TTC549 (cell line): ENCODE measurements around the gene RNU6-1.

ENCODE experiments used
- FAIRE-seq: peaks from 2 replicates; lab custom pipeline; 2012; peaks lifted over from hg19 to GRCh38; lab: Jason Lieb, UNC

The RNU6-1 gene

GRCh38 chr15:67820992-67821783 is 18.7 kb downstream of the RNU6-1 start:
- FAIRE-seq: no peak

DNA sequence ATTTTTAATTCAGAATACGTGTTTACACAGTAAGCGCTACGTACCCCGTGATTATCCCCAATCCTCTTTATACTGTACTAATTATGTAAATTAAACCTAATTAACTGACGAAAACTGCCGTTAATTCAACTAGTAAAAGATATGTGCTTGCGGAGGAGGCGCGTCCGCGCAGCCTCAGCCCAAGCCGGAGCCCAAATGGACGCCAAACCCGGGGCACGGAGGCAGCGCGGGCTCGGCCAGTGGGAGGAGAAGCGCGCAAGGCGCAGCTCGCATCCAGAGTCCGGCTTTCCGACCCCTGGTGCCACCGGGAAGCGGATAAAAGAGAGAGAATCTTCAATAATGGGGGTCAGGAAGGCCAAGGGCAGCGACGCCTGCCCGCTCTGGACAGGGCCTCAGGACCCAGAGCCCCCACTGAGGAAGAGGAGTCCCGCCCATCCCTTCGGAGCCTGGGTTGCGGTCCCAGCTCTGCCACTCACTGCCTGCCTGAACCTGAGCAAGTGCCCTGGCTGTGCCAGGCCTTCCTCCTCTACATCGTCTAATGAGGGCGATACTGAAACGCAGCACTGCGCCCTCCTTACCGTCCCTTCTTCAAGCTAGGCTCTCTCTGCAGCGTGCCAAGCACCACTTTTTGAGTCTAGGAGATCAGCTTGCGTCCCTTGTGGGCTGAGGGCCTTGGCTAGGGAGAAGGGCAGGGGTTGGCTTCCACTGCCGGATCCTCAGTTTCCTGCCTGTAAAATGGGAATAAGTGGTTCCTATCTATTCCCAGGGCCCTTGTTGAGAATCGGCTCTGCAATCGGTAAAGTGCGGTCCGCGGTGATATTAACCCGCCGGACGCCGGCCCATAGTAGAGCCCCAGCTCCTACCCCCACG is 19.5 kb downstream of the RNU6-1 start:
- FAIRE-seq: no peak

DNA sequence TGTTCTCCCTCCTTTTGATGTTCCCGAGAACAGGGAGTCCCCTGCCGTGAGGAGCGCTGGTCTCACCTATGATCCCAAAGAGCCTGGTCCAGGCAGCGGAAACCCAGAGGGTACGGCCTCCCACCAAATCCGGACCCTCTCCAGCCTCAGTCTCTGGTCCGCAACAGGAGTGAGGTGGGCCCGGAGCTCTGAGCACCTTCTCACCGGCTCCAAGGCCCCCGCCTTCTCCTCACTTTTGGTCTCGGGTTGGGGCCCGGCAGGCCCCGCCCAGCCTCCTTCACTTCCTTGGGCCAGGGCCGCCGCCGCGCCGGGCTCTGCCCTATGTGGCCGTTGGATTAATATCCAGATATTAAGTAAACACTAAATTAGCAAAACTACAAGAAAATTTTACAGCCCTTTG is 20.2 kb downstream of the RNU6-1 start:
- FAIRE-seq: no peak

GRCh38 chr15:67818464-67818863 is 21.4 kb downstream of the RNU6-1 start:
- FAIRE-seq: no peak

GRCh38 chr15:67816668-67817067 is 23.2 kb downstream of the RNU6-1 start:
- FAIRE-seq: no peak

GRCh38 chr15:67815036-67815592 is 24.7 kb downstream of the RNU6-1 start:
- no peak for FAIRE-seq

DNA sequence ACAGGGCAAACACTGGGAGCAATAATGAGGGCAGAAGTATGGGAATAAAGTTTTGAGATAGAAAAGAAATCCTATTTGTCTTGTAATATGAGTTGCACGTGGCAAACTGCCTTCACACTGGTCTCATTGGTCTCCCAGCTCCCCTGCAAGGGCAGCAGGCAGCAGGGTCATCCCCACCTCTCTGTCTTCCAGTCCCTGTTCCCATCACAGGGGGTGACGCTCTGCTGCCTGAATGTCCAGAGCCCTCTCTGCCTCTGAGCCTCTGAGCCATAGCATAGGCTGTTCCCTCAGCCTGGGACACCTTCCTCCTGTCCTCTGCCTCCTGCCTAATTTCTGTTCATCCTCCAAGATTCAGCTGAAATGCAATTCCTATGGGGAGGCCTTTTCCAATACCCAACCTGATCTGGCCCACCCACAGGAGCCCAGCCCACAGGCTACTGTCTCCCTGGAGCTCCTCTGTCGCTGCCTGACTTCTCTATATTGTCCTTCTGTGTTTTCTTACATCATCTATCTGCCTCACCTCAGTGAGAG is 26.7 kb downstream of the RNU6-1 start:
- no peak for FAIRE-seq

- FAIRE-seq: no peak
Observed at GRCh38 chr15:67812241-67812644, 27.6 kb downstream of the RNU6-1 start.

GRCh38 chr15:67809866-67810265 is 30.0 kb downstream of the RNU6-1 start:
- no peak for FAIRE-seq

DNA sequence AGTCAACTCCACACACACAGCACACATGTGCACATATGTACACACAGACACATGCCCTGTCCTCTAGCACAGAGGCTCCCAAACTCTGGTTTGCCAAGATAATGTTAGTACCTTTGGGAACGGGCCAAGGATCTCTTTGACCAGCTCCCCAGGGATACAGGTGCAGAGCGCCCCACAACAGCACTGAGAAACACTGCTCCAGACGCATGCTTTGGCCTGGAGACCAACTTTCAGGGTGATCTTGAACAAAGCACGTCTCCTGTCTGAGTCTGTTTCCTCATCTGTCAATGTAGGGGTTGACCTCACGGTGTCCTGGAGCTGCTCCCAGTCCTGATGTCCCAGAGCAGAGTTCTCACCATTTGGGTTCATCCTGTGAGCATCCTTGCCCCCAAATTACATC is 30.4 kb downstream of the RNU6-1 start:
- no peak for FAIRE-seq

DNA sequence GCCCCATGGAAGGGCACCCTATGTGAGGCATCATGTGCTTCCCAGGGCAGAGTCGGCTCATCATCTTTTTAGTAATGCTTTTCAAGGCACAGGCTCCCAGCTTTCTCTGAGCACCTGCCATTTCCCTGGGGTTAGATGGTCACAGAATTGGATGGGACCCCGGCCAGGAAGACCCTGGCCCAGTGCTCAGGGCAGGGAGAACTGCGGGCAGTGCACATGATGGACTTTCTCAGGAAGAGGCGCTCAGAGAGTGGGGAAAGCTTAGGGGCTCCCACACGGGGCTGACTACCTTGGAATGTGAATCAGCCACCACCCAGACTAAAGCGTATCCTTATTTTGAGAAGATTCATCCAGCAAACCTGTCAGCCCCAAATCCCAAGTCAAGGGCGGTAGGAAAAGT is 31.0 kb downstream of the RNU6-1 start:
- no peak for FAIRE-seq

DNA sequence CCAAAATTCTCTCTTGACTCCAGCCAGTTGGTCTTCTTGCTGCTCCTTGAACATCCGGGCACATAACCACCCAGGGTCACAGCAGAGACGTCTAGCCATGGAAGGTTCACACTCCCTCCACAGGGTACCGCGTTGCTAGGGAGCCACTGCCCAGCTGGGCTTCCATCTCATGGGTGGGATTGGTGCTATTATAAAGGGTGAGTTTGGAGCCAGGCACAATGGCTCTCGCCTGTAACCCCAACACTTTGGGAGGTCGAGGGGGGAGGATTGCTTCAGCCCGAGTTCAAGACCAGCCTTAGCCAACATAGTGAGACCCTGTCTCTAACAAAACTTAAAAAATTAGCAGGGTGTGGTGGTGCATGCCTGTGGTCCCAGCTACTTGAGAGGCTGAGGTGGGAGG is 32.0 kb downstream of the RNU6-1 start:
- FAIRE-seq: no peak

GRCh38 chr15:67807141-67807540 is 32.7 kb downstream of the RNU6-1 start:
- FAIRE-seq: no peak

DNA sequence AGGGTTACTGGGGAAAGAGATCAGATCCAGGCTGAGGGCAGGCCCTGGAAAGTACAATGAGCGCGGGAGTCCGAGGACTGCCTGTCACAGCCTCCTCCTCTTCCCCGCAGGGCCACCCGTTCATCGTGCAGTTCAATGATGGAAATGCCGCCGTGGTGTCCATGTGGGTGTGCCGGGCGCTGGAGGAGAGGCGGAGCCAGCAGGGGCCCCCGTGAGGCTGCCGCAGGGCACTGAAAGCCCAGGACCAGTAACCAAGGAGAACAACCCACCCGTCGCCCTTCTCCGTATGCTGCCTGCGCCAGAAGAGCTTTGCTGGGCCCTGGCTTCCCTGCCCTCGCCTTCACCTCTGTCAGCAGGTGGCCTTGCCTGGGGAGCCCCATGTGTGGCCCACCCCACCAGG is 33.3 kb downstream of the RNU6-1 start:
- FAIRE-seq: no peak

- FAIRE-seq: no peak
Observed at GRCh38 chr15:67805666-67806516, 34.0 kb downstream of the RNU6-1 start.

DNA sequence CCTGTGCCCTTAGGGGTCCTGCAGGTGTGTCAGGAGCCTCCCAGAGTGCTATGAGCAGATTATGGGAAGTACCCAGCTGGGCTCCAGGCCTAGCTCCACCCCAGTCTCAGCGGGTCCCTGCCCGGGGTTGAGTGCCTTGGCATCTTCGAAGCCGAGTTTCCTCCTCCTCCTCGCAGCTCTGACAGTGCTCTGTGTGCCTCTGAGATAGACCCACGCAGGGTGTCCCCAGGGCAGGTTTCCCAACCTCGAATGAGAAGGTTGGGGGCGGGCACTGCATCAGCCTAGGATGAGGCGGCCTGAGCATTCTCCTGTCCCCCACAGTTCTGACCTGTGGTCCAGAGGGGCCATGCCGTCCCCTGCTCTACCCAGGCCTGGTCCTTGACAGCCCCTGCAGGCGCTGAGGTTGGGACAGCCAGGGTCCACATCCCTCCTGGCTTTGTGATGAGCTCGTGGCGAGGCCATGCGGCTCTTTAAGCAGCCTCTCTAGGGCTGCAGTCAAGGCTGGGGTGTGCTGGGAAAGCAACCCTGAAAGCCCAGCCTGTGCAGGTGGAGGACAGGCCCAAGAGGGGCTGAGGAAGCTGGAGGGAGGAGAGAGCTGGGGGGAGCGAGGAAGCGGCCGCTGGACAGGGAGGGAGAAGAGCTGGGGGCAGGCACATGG is 34.7 kb downstream of the RNU6-1 start:
- no peak for FAIRE-seq

DNA sequence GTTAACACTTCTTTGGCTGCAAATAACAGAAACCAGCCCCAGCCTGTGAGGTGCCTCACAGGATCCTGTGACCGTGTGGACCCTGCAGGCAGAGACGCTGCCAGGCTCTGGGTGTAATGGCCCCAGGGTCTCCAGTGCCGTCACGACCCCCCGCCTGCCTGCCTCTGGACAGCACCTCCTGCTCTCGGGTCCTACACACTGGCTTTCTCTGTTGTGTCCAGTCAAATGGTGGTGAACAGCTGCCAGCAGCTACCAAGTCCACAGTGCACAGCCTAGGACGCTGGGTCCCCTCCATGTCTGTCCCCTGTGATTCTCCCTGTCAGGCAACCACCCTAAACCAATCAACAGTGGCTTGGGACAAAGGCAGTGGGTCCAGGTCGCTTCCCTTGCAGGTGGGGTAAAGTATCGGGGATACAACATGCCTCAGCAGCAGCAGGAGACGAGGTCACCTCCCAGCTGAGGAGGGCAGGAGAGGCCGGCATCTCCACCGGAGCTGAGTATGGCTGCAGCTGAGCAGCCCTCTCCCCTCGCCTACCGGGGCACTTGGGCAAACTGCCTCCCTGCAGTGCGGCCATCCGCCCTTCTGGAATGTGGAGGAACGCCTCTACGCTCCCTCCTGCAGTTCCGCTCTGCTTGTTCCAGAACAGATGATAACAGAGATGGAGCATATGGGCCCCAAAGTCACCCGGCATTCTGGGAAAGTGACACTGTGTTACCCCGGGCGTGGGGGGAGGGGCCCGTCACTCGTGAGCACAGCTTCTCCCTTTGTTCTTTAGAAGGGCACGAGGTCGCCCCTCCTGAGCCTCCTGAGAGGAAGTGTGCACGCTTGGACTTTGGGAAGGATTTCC is 35.6 kb downstream of the RNU6-1 start:
- no peak for FAIRE-seq

DNA sequence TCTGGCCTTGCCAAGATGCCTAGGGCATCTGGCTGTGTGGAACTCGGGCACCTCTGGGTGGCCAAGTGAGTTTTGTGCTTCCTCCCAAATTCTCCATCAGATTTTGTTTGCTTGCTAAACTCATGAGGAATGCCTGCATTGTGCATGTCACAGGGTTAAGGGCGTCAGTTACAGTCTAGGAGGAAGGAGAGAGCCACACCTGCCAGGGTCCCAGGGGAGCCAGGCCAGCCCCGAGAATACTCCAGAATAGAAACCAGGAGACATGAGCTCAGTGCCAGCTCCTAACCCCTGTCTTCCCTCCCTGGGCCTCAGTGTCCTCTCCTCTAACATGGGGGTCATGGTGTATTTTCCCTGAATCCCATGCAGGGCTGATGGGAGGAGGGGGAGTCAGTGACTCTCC is 36.5 kb downstream of the RNU6-1 start:
- FAIRE-seq: no peak

DNA sequence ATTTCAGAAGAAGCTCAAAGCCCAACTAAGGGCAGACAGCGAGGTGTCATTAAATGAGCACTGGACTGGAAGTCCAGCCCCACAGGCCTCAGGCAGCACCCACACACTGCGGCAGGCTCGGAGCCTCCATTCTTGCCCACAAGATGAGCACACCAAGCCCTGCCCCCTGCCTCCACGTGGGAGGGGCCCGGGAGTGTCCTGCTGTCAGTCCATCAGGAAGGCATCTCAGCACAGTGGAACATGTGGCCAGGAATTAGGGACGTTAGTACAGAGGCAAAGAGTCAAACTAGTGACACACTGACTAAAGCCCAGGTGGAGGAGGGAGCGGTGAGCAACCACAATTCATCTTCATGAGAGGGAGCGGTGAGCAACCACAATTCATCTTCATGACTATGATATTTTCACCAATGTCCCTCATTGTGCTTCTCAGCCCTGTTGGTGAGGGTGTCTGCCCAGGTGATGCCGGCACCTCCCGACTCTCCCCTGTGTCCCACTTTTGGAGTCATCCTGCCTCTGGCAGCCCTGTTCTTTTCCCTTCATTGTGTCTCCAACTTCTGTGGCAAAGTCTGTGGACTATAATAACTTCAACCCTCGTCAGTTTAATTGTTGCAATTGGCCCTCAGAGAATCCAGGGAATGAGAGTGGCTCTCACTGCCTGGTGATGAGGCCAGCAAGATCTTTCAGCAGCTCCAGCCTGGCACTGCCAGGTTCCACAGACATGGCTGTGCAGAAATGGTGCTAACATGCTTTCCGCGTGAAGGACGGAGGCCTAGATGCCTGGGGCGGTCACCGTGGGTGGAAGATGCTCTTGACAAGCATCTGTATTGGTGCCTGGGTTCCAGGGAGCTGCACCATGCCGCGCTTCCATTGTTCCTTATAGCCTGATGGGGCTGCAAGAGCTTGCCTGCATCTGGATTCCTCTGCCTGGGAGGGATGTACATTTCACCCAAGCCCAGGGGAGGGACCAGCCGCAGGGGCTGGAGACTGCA is 37.6 kb downstream of the RNU6-1 start:
- FAIRE-seq: no peak
